Activated CD8-positive, alpha-beta T cell treated with anti-CD3 and anti-CD28 coated beads for 36 hours (primary cell): ENCODE results near the gene GANAB. TPM values are rescaled to one million over a fixed set of nuclear protein-coding genes. Genes with fewer than 3 reads are reported as not detected.

Experiments
- ATAC-seq: fragments of 200-7000 bp; cut with Tn5 transposase; one replicate; pipeline ENCODE4 v1.10.0; 2021; ENCODE audit warnings: mild to moderate bottlenecking, moderate library complexity
- CTCF ChIA-PET: fragments of 350-600 bp; sonication (Branson Sonifier 250); formaldehyde crosslinking; loops from one replicate; lab custom pipeline; 2021; ENCODE audit warnings: antibody characterized with exemption; lab: Charles Lee
- POLR2A ChIA-PET: fragments of 350-600 bp; sonication (Branson Sonifier 250); formaldehyde crosslinking; loops from one replicate; lab custom pipeline; 2021; ENCODE audit warnings: antibody characterized with exemption; lab: Charles Lee
- DNase-seq: peaks from one replicate; pipeline ENCODE4 v3.0.0-alpha.2; 2020
- H3K27ac Mint-ChIP-seq: one replicate; pipeline ENCODE4 v1.8.0; 2021; ENCODE audit warnings: mild to moderate bottlenecking, mixed read lengths
- H3K27me3 Mint-ChIP-seq: one replicate; pipeline ENCODE4 v1.8.0; 2021; ENCODE audit warnings: mixed read lengths
- H3K36me3 Mint-ChIP-seq: one replicate; pipeline ENCODE4 v1.8.0; 2021; ENCODE audit warnings: low read depth, mixed read lengths
- H3K4me1 Mint-ChIP-seq: one replicate; pipeline ENCODE4 v1.8.0; 2021; ENCODE audit warnings: low read depth, mixed read lengths
- H3K4me3 Mint-ChIP-seq: one replicate; pipeline ENCODE4 v1.8.0; 2021; ENCODE audit warnings: mild to moderate bottlenecking, moderate library complexity, mixed read lengths
- H3K9me3 Mint-ChIP-seq: one replicate; pipeline ENCODE4 v1.8.0; 2021; ENCODE audit warnings: mixed read lengths
- CTCF ChIP-seq: fragments of 200-600 bp; IDR thresholded peaks from one replicate; pipeline ENCODE4 v1.8.0; 2022; ENCODE audit warnings: antibody characterized with exemption, mild to moderate bottlenecking
- intact Hi-C: fragments of 100-400 bp; cut with micrococcal nuclease; formaldehyde crosslinking; loops from one replicate; pipeline ENCODE4 v1.10.0; 2022
- total RNA-seq, 2 experiments: library from RNA; stranded (reverse); gene quantifications; one replicate each; pipeline ENCODE4 v1.2.3, GENCODE V29; 2021

Gene GANAB
- total RNA-seq, 2 experiments from 2014 or later: 205 to 217 TPM

DNA sequence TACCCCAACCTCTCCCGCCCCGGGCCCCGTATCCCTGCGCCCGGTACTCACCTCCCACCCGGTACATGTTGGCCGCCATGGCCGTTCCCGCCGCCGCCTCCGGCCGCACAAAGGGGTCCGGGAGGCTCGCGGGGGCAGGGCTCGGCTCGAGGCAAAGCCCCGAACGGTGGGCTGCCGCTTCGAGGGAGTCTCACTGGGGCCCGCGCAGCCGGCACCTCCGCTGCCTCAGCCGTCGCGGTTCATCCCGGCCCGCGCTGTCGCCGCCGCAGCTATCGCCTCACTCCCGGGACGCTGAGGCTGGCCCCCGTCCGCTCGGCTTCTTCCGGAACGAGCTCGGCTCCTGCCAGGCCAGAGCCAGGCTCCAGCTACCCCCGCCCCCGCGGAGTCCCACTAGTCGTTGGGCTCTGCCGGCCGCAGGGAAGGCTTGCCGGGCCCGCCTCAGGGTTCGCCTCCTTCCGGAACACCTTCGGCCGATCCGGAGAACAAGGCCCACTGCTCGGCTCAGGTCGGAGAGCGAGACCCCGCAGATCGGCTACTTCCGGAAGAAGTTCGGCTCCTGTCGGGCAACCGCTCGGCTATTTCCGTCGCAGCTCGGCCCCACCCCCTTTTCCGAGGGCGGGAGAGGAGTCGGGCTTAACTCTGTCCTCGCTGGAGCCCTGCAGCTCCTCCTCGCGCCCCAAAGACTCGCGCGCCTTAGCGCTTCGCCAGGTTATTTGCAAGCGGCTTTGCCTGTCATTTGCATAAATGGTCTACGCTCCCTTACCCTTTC lies 44.9 kb downstream of the GANAB start, which contains the start of gene MTA2:
Gene MTA2 (minus strand): TSS at position 494 of the 769 bp plus-strand sequence. CDS start 415 bp downstream, at position 79.
- POLR2A ChIA-PET: interaction anchor here (0.9 to 3.9 kb wide), 15 partner anchors 10 to 253 kb away, joined by 3 to 59 read pairs (median 6); partner anchors contain the start of genes B3GAT3, C11orf98, CSKMT and EEF1G
- ATAC-seq (peak; percentile 89), DNase-seq (peak; percentile 99)
- H3K4me3 Mint-ChIP-seq: peak within 1 kb of the TSS; percentile 86
- CTCF ChIA-PET: interaction anchor here (0.6 to 2.7 kb wide), 11 partner anchors 10 to 206 kb away, joined by 3 to 24 read pairs (median 4); partner anchors contain the start of genes C11orf98, CSKMT, EML3 and INTS5
- H3K36me3 Mint-ChIP-seq: peaks cover 73% of the 10 kb centered on the region
- peaks cover 43% of the 10 kb centered on the region for H3K4me1 Mint-ChIP-seq
- peak within 1 kb of the TSS; percentile 95 for H3K27ac Mint-ChIP-seq
- H3K9me3 Mint-ChIP-seq: no peaks in the 10 kb centered on the region
- intact Hi-C loops: no loop called here
- H3K27me3 Mint-ChIP-seq: no peaks in the 10 kb centered on the region
- no peak for TF ChIP-seq CTCF

GRCh38 chr11:62601122-62601371 lies 45.4 kb downstream of the GANAB start:
- H3K27me3 Mint-ChIP-seq: no peaks in the 10 kb centered on the region
- no peak for TF ChIP-seq CTCF
- POLR2A ChIA-PET: interaction anchor here (0.6 to 3.9 kb wide), 19 partner anchors 9 to 254 kb away, joined by 3 to 59 read pairs (median 6); partner anchors contain the start of genes B3GAT3, C11orf98, CSKMT and EEF1G
- H3K27ac Mint-ChIP-seq: peak overlapping the region; percentile 95
- ATAC-seq (no peak), DNase-seq (peak; percentile 43)
- no peaks in the 10 kb centered on the region for H3K9me3 Mint-ChIP-seq
- CTCF ChIA-PET: interaction anchor here (0.9 to 2.7 kb wide), 8 partner anchors 9 to 206 kb away, joined by 3 to 24 read pairs (median 4); partner anchors contain the start of genes C11orf98, CSKMT, EML3 and ROM1
- peaks cover 74% of the 10 kb centered on the region for H3K36me3 Mint-ChIP-seq
- peak overlapping the region; percentile 86 for H3K4me3 Mint-ChIP-seq
- intact Hi-C loops: no loop called here
- peaks cover 40% of the 10 kb centered on the region for H3K4me1 Mint-ChIP-seq

- H3K27me3 Mint-ChIP-seq: no peaks in the 10 kb centered on the region
- DNase-seq: peak; percentile 45
- TF ChIP-seq CTCF: no peak
- H3K9me3 Mint-ChIP-seq: no peaks in the 10 kb centered on the region
- ChIA-PET POLR2A (interaction anchor here (0.6 to 3.9 kb wide), 23 partner anchors 9 to 254 kb away, joined by 3 to 59 read pairs (median 6); partner anchors contain the start of genes B3GAT3, C11orf98, CSKMT and EEF1G), CTCF (interaction anchor here (1.2 to 2.7 kb wide), 5 partner anchors 9 to 176 kb away, joined by 3 to 24 read pairs (median 5); partner anchors contain the start of genes C11orf98, EML3, ROM1 and TUT1)
- peaks cover 71% of the 10 kb centered on the region for H3K36me3 Mint-ChIP-seq
- H3K27ac Mint-ChIP-seq: peak overlapping the region; percentile 95
- intact Hi-C loops: no loop called here
- peaks cover 38% of the 10 kb centered on the region for H3K4me1 Mint-ChIP-seq
- ATAC-seq: no peak
- H3K4me3 Mint-ChIP-seq: peak overlapping the region; percentile 86
Observed at GRCh38 chr11:62600367-62601121, 45.9 kb downstream of the GANAB start.

DNA sequence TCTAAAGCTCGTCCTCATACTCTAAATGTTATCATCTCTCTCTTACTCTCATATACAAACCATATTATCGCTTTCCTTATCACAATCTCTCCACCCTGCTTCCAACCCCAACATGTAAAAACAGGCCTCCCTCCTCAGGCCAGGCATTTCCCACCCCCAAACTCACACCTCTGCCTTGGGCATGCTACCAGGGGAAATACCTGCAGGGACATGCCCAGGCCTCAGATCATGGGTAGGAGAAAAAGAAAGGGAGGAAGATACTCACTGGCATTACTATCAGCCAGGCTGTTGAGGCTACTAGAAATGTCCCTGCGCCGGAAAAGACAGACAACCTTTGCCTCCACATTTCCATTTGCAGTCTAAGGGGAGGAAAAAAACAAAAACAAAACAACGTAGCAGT lies 46.5 kb downstream of the GANAB start:
- DNase-seq: peak; percentile 51
- H3K27ac Mint-ChIP-seq: peak overlapping the region; percentile 95
- no peaks in the 10 kb centered on the region for H3K9me3 Mint-ChIP-seq
- intact Hi-C loops: loop anchor here (10.0 kb wide), 1 partner anchor 245 kb away; no protein-coding TSS in a partner anchor
- peaks cover 44% of the 10 kb centered on the region for H3K4me1 Mint-ChIP-seq
- peak overlapping the region; percentile 86 for H3K4me3 Mint-ChIP-seq
- ChIA-PET POLR2A (interaction anchor here (0.6 to 3.9 kb wide), 28 partner anchors 8 to 255 kb away, joined by 3 to 59 read pairs (median 6); partner anchors contain the start of genes B3GAT3, C11orf98, CSKMT and EEF1G), CTCF (interaction anchor here (0.9 to 2.7 kb wide), 6 partner anchors 8 to 175 kb away, joined by 3 to 24 read pairs (median 4); partner anchors contain the start of genes C11orf98, EML3, ROM1 and TUT1)
- peaks cover 73% of the 10 kb centered on the region for H3K36me3 Mint-ChIP-seq
- no peak for ATAC-seq
- TF ChIP-seq CTCF: no peak
- H3K27me3 Mint-ChIP-seq: no peaks in the 10 kb centered on the region
